ENCODE measurements around the gene UBE2J2.

UBE2J2 gene

DNA sequence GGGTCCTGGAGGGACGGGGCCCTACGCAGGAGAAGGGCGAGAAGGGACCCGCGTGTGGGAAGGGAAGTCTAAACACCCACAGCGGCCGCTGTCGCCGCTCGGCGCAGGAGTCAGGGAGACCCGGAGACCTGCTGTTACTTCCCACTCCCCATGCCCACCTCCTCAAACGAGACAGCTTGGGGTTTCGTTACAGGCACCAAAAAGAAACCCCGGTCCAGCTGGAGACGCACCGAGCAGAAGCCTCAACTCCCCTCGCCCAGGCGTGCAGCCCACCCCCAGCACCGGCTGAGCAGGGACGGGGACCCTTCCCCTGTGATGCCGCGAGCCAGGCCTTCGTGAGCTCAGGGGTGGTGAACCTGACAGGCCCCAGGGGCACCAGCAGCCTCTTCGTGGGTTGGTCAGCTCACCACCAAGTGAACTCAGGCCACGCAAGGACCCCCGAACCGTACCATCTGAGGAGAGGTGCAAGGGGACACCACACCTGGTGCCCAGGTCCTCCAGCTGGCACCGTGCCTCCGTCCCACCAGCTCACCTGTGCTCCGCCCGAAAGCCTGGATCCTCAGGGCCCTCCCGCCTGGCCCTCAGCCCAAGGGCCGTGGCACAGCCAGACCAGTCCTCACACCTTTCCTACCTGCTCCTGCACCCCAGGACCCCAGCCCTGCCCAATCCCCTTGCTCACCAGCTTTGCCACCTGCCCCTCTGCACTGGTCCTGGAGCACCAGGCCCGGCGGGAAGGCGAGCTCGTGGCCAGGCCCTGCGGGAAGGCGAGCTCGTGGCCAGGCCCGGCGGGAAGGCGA is 46.9 kb downstream of the UBE2J2 start:
- no peak for DNase-seq (ENCODE audit: low spot score)

GRCh38 chr1:1225913-1226312 is 47.7 kb downstream of the UBE2J2 start:
- DNase-seq (ENCODE audit: low spot score): no peak

GRCh38 chr1:1225238-1225845 is 48.3 kb downstream of the UBE2J2 start:
- no peak for DNase-seq (ENCODE audit: low spot score)

DNA sequence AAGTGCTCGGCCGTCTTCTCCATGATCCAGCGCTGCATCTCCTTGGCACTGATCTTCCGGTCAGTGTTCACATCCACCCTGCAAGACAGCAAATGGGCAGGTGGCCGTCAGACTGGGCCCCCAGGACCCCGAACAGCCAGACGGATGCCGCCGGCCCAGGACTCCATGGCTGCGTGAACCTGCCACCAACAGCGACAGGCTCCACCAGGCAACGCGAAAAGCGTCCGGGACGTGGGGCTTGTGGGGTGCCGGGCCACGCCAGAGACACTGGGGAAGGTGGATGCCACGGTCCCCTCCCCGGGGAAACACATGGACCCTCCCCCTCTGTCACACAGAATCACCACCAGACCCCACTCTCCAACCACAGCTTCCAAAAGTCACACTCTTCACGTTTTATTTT is 49.8 kb downstream of the UBE2J2 start:
- DNase-seq (ENCODE audit: low spot score): no peak

- no peak for DNase-seq (ENCODE audit: low spot score)
Observed at GRCh38 chr1:1223321-1223720, 50.3 kb downstream of the UBE2J2 start.

GRCh38 chr1:1222575-1223225 is 51.0 kb downstream of the UBE2J2 start:
- no peak for DNase-seq (ENCODE audit: low spot score)

GRCh38 chr1:1221887-1222574 is 51.6 kb downstream of the UBE2J2 start:
- no peak for DNase-seq (ENCODE audit: low spot score)

DNA sequence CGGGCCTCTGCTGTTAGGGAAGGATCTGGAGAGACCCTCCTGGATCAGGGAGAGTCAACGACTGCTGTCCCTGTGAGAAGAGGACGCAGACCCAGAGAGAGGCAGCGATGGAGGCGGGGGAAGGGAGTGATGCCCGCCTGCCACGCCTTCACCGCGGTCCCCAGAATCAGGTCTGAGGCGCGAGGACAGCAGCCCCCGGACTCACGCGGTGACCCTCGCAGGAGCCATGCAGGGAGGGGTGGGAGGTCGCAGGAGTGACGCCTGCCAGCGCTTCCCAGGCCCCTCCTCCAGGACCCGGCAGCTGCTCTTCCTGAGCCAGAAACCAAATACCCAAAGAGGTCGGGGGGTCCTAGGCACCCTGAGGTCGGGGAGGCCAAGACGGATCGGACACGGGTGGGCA is 53.5 kb downstream of the UBE2J2 start:
- no peak for DNase-seq (ENCODE audit: low spot score)

- no peak for DNase-seq (ENCODE audit: low spot score)
Observed at GRCh38 chr1:1219341-1219740, 54.3 kb downstream of the UBE2J2 start.

DNA sequence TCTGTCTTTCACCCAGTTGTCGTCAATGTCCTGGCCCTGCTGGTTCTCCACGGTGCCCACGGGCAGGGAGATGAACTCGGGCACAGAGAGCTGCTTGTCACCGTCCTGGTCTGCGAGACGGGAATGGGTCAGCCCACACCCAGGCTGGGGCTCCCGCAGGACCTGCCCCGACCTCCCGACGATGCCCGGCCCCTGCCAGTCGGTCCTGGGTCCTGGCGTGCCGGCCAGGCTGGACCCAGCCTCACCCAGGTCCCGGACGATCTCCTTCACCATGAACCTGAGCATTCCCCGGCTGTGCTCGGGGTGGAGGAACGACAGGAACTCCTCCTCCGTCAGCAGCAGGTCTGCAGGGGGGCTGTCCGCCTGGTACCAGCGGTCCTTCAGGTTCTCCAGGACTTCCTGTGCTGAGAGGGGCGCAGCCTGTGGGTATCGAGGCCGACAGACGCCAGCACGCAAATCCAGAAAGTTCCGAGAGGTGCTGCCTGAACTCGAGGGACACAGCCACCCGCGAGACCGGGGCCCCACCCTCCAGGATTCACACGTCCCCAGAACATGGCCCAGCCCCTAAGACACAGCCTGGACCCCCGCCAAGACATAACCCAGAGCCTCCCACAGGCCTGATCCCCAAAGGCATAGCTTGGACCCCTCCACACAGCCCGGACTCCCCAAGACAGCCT is 55.0 kb downstream of the UBE2J2 start:
- DNase-seq (ENCODE audit: low spot score): no peak

DNA sequence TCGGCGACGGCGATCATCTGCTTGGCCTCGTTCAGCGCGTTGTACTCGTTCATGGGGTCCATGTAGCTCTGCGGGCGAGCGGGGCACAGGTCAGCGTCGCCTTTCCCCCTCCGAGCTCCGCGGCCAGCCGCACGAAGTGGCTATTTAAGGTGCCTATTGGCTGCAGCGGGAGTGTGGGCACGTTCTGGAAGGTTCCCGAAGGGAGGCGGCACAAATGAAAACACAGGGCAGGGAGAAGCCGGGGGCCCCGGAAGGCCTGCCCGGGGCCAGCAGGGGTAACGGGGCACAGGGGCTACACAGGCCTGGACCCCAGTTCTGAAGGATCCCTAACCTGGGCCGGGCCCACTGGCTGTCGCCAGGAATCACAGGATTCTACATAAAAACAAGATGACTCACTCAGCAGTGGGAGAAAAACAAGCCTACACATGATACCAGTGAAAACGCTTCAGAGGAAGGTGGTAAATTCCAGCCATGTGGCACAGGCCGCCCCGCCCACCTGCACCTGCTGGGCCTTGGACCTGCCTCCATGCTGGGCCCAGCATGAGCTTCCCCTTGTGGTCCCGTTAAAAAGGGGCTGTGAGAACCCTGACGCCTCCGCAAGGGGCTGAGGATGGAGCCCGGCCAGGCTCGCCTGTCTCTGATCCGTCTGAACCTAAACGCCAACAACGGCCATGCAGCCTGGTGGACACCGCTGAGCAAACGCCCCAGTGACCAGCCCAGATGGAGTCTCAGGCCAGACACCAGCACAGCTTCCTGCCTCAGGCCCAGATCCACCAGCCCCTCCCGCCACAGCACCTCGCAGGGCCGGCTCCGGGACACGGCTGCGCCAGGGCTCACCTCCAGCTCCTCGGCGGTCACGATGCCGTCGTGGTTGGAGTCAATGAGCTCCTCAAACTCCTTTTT is 55.8 kb downstream of the UBE2J2 start:
- DNase-seq (ENCODE audit: low spot score): no peak

DNA sequence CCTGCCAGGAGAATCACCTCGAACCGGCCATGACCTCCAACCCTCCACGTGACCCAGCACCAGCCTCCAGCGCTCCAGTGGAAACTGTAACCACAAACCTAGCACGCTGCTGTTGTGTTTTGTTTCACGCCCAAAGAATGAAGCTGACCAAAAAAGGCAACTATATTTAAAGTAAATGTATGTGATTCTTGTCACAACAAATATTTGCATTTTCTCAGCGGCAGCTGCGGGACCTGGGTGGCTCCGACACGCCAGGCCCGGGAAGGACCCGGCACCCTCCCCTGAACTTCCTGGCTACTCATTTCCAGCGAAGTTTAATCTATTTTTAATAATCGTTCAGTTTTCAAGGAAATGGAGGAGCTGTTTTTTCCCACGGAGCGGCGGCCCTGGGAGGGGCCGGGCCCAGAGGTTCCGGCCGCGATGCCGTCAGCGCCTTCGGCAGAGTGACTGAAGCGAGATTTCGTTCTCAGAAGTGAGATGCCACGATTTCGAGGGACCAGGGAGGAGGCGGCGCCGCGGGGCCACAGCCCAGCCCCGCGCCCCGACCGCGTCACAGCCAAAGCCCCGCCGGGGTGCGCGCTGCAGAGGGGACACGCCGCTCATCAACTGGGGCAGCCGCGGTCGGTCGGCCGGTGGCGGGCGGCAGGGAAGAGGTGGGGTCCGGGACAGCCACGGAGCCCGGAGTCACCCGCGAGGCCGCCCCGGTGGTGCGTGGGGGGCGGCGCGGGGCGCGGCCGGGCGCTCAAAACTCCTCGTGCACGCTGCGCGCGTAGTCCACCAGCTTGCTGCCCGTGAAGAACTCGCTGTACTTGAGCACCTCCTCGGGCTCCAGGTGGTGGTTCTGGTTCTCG is 56.7 kb downstream of the UBE2J2 start:
- DNase-seq (ENCODE audit: low spot score): no peak

GRCh38 chr1:1215881-1216605 is 57.6 kb downstream of the UBE2J2 start:
- no peak for DNase-seq (ENCODE audit: low spot score)

DNA sequence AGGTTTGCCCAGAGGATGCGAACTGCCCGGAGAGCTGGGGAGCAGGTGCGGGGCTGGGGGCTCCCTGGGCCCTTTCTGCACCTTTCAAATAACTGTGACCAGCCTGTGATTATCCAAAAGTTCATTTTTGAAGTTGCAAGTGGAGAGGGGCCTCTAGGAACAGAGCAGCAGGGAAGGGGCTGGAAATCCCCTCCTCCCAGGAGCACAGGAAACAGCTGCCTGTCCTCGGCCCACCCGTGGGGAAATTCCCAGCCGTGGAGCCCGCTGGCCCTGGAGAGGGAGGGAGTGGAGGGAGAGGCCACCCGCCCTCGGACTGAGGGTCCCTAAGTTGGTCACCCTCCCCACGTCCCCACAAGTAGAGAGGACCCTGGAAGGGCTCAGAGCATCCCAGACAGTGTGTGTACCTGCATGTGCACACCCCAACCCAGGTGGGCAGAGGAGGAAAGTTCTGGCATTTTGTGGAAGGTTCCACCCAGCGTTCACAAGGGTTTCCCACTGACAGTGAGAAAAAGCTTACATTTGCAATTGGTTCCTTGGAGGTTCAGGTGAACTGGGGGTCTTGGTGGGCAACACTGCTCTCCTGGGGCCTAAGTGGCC is 58.5 kb downstream of the UBE2J2 start:
- no peak for DNase-seq (ENCODE audit: low spot score)

DNA sequence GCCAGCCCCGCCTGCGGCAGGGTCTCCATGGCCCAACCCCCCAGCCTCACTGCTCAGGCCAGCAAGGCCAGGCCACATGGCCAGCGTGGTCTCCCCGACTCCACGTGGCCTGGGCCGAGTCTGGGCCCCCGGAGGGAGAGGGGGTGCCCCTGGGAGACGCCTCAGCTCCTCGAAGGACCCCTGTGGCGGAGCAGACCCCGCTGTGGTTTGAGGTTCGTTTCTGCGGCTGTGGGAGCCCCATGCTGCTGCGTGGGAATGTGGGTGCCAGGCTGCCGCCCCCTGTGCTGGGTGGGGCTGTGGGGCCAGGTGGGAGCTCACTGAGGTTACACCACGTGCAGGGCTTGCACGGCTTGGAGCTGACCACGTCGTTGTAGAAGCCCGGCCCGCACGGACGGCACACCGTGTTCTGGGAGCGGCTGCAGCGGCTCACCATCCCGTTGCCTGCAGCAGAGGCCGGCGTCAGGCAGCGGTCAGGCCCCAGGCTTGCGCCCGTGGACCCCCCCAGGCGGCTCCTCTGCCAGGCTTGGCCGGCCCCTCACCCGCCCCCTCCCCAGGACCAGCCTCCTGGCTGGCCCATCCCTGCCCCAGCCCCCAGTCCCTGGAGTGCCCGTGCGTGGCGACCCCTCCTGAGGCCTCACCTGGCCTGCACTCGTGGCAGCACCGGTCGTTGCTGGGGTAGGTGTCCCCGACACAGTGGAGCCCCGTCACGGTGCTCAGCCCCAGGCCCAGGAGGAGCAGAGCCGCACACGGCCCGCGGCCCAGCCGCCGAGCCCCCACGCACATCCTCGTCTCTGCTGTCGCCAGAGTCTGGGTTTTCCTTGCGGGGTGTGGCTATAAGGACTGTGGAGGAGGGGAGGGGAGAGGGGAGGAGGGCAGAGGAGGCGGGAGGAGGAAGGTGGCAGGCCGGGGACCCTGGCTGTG is 60.0 kb downstream of the UBE2J2 start, which contains the start of gene TNFRSF4:
Gene TNFRSF4 (minus strand): TSS at position 809 of the 921 bp plus-strand sequence. CDS start 26 bp downstream, at position 783.
- DNase-seq (ENCODE audit: low spot score): no peak

- DNase-seq (ENCODE audit: low spot score): no peak
Observed at GRCh38 chr1:1212780-1213344, 60.8 kb downstream of the UBE2J2 start.
